Gastrocnemius medialis (tissue), 4 donors: ENCODE measurements around the gene ANO9. TPM values are rescaled to one million over a fixed set of nuclear protein-coding genes. Genes with fewer than 3 reads are reported as not detected.
A peak's percentile ranks its signal among the peaks of the same experiment; 100 is the strongest.

ENCODE experiments used
- ATAC-seq, 2 donors: fragments of 150-250 bp; one replicate each; pipeline ENCODE4 v1.9.1; 2016
- DNase-seq, 2 donors: peaks; one replicate each; pipeline ENCODE4 v3.0.0-alpha.2; 2019
- H3K27ac ChIP-seq, 4 donors: fragments of 200-600 bp; sonication (generic); 1 replicate in 1 of 4; 2 replicates in 3 of 4; pipeline ENCODE4 v1.5.1; 2016 to 2018; ENCODE audit warnings: mild to moderate bottlenecking in 2 of 4, moderate library complexity in 1 of 4
- H3K27me3 ChIP-seq, 3 donors: fragments of 200-600 bp; sonication (generic) in 2 of 3; 1 replicate in 1 of 3; 2 replicates in 2 of 3; pipeline versions ENCODE4 v1.5.1 to v1.6.0; 2016 to 2019; ENCODE audit warnings: mild to moderate bottlenecking in 1 of 3, moderate library complexity in 1 of 3
- H3K36me3 ChIP-seq, 2 donors: fragments of 200-600 bp; sonication (generic) in 1 of 2; one replicate each; pipeline ENCODE4 v1.5.1; 2017 to 2018
- H3K4me1 ChIP-seq, 2 donors: fragments of 200-600 bp; sonication (generic) in 1 of 2; one replicate each; pipeline ENCODE4 v1.5.1; 2016 to 2017; ENCODE audit warnings: mild to moderate bottlenecking in 2 of 2
- H3K4me3 ChIP-seq, 4 donors: fragments of 200-600 bp; sonication (generic) in 3 of 4; 1 replicate in 1 of 4; 2 replicates in 3 of 4; pipeline ENCODE4 v1.5.1; 2016 to 2019; ENCODE audit warnings: mild to moderate bottlenecking in 2 of 4
- H3K9me3 ChIP-seq, 3 donors: fragments of 200-600 bp; sonication (generic) in 2 of 3; 1 replicate in 1 of 3; 2 replicates in 2 of 3; pipeline ENCODE4 v1.5.1; 2016 to 2019
- POLR2A ChIP-seq, 2 donors: fragments of 450-650 bp; IDR thresholded peaks; one replicate each; pipeline ENCODE4 v1.6.1; 2017; ENCODE audit warnings: antibody characterized with exemption in 2 of 2, mild to moderate bottlenecking in 2 of 2, moderate library complexity in 2 of 2
- in situ Hi-C, 4 donors: fragments of 200-750 bp; cut with MboI; loops; one replicate each; pipeline versions ENCODE4 v1.15.0 to v1.8.0; 2017; ENCODE audit warnings: low sequenced_read_pairs in 4 of 4
- intact Hi-C: fragments of 100-400 bp; cut with DNase I; formaldehyde crosslinking; loops from one replicate; pipeline ENCODE4 v1.15.1; 2023; ENCODE audit warnings: low total_unique reads
- total RNA-seq, 4 donors: library from RNA; depleted of rRNA; stranded (reverse); fragments of >200 nt; gene quantifications; one replicate each; pipeline versions ENCODE4 v1.1.0 to v1.2.3, GENCODE V29; 2016
- TF ChIP-seq, protein P1 (sequence below), 5 experiments: fragments of 450-650 bp in 3 of 5; fragments of 200-600 bp in 2 of 5; sonication (generic) in 2 of 5; IDR thresholded peaks in 4 of 5; conservative IDR thresholded peaks in 1 of 5; 1 replicate in 4 of 5; 2 replicates in 1 of 5; pipeline ENCODE4 v1.5.1; 2016 to 2019; ENCODE audit warnings: antibody characterized with exemption in 5 of 5, mild to moderate bottlenecking in 3 of 5, moderate library complexity in 3 of 5

ANO9 gene
- total RNA-seq, 4 donors from 2014 or later, result 0.23 to 0.41 TPM; not detected in 2

DNA sequence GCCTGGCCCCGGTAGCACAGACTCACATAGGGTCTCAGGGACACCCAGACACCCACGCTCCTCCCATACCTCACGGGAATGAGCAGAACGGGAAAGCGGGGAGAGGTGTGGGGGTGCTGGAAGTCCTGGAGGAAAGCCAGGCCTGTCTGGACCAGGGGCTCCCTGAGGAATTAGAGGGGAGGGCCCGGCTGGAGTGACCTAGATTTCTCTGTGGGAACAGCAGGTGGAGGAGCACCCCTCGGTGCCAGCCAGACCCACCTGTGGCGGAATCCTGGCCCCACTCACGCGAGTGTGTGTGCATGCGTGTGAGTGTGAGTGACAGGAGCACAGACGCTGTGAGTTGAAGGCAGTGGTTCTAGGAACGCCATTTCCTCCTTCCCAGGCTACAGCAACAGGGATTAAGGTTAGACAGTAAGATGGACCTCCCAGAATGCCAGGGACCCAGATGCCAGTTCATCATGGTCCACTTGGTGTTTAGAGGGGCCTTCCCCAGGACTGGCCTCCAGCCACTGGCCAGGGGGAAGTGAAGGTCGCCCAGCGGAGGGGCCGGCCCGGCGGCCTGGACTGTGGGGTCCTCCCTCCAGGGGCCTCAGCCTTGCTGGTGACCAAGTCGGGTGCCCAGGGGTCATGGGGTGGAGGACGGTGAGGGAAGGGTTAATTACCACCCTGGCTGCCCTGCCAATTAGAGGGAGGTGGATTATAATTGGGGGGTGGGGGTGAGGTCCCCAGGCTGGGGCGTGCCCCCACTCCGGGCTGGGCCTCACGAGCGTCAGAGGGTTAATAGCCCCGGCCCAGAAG is 46.8 kb downstream of the ANO9 start:
- intact Hi-C loops, result no loop called here
- DNase-seq (no peak), ATAC-seq (no peak)
- in situ Hi-C loops, result no loop called here
- Histone ChIP-seq H3K27ac (no peak overlapping the region), H3K36me3 (no peaks in the 10 kb centered on the region), H3K4me1 (peaks cover 0 to 4% of the 10 kb centered on the region in 2 donors), H3K27me3 (peaks cover 10 to 53% (median 25%) of the 10 kb centered on the region in 3 donors), H3K9me3 (no peaks in the 10 kb centered on the region), H3K4me3 (no peak overlapping the region)
- TF ChIP-seq POLR2A (IDR thresholded peaks at IDR 0.05), result no peak
- TF ChIP-seq, protein P1, sequence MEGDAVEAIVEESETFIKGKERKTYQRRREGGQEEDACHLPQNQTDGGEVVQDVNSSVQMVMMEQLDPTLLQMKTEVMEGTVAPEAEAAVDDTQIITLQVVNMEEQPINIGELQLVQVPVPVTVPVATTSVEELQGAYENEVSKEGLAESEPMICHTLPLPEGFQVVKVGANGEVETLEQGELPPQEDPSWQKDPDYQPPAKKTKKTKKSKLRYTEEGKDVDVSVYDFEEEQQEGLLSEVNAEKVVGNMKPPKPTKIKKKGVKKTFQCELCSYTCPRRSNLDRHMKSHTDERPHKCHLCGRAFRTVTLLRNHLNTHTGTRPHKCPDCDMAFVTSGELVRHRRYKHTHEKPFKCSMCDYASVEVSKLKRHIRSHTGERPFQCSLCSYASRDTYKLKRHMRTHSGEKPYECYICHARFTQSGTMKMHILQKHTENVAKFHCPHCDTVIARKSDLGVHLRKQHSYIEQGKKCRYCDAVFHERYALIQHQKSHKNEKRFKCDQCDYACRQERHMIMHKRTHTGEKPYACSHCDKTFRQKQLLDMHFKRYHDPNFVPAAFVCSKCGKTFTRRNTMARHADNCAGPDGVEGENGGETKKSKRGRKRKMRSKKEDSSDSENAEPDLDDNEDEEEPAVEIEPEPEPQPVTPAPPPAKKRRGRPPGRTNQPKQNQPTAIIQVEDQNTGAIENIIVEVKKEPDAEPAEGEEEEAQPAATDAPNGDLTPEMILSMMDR (IDR thresholded peaks at IDR 0.05 in 4 of 5, conservative IDR thresholded peaks at IDR 0.05 in 1 of 5), result no peak

DNA sequence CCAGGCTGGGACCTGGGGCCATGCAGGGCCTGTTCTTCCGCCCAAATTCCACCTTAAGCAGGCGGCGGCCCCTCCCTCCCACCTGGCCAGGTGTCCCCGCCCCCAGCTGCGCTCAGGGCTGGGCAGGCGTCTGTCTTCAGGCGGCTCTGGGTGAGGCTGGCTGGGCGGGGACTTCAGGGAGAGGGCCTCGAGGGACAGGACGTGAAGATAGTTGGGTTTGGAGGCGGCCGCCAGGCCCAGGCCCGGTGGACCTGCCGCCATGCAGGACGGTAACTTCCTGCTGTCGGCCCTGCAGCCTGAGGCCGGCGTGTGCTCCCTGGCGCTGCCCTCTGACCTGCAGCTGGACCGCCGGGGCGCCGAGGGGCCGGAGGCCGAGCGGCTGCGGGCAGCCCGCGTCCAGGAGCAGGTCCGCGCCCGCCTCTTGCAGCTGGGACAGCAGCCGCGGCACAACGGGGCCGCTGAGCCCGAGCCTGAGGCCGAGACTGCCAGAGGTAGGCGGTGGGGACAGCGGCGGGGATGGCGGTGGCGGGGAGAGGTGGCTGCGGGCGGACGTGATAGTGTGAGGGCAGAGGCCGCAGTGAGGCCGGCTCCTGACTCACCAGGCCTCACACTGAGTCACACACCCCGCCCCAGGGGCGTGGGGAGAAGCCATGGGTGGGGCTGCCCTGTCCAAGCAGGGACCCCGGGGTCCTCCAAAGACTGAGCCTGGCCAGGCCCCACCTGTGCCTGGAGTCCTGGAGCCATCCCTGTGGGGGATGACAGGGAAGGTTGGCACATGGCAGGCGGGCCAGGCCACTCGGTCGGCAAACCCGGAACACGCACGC is 47.6 kb downstream of the ANO9 start, which contains the start of gene PKP3:
Gene PKP3, plus strand, starts transcription at position 176 of the 824 bp plus-strand sequence. Its CDS starts 84 bp downstream, at position 260.
- no peak for TF ChIP-seq POLR2A (IDR thresholded peaks at IDR 0.05)
- TF ChIP-seq, protein P1 (IDR thresholded peaks at IDR 0.05 in 4 of 5, conservative IDR thresholded peaks at IDR 0.05 in 1 of 5), result no peak
- Histone ChIP-seq H3K4me3 (no peak within 1 kb of the TSS), H3K36me3 (no peaks in the 10 kb centered on the region), H3K9me3 (no peaks in the 10 kb centered on the region), H3K4me1 (peaks cover 0 to 4% of the 10 kb centered on the region in 2 donors), H3K27ac (peak within 1 kb of the TSS in 1 of 4 donors; percentile 34), H3K27me3 (peaks cover 10 to 46% (median 19%) of the 10 kb centered on the region in 3 donors)
- intact Hi-C loops, result no loop called here
- ATAC-seq, result peak in 1 of 2 donors; percentile 27
- in situ Hi-C loops, result no loop called here
- no peak for DNase-seq

DNA sequence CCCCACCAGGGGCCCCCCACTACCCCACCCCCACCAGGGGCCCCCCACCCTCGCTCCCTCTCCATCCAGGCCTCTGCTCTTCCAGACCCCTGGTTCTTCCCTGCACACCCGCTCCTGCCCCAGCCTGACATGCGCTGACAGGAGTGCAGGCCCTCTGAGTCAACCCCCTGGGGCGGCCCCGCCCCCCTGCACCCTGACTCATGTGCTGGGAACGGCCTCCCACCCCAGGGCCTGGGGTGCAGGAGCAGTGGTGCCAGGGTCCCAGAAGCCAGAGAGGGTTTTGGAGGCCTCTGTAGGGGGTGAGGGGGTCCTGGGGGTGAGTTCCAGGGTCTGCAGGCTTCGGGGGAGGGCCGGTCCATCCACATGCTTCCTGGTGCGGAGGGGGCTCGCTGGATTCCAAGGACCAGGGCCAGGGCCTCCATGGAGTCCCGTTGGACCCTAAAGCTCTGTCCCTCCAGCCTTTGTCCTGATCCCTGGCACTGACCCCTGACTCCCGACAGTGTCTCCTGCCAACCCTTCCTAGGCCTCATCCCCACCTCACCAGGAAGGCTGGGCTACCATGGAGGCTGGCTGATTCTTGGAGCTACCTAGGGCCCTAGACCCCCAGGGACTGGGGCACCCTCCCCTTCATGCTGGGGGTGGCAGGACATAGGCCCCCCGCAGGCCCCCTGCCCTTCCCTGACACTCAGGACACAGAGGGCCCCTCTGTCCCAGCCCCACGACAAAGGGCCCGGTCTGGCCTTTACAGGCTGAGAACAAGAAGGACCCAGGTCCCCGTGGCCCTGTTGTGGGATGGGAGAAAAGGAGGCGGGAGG is 48.4 kb downstream of the ANO9 start:
- no peak overlapping the region for H3K4me3 ChIP-seq
- intact Hi-C loops (no loop called here), in situ Hi-C loops (no loop called here)
- H3K27ac ChIP-seq, result peak overlapping the region in 1 of 4 donors; percentile 34
- H3K36me3 ChIP-seq, result no peaks in the 10 kb centered on the region
- H3K27me3 ChIP-seq, result peaks cover 10 to 42% (median 16%) of the 10 kb centered on the region in 3 donors
- ATAC-seq (no peak), DNase-seq (no peak)
- peaks cover 0 to 4% of the 10 kb centered on the region in 2 donors for H3K4me1 ChIP-seq
- TF ChIP-seq POLR2A (IDR thresholded peaks at IDR 0.05), result no peak
- TF ChIP-seq, protein P1 (IDR thresholded peaks at IDR 0.05 in 4 of 5, conservative IDR thresholded peaks at IDR 0.05 in 1 of 5), result no peak
- no peaks in the 10 kb centered on the region for H3K9me3 ChIP-seq

DNA sequence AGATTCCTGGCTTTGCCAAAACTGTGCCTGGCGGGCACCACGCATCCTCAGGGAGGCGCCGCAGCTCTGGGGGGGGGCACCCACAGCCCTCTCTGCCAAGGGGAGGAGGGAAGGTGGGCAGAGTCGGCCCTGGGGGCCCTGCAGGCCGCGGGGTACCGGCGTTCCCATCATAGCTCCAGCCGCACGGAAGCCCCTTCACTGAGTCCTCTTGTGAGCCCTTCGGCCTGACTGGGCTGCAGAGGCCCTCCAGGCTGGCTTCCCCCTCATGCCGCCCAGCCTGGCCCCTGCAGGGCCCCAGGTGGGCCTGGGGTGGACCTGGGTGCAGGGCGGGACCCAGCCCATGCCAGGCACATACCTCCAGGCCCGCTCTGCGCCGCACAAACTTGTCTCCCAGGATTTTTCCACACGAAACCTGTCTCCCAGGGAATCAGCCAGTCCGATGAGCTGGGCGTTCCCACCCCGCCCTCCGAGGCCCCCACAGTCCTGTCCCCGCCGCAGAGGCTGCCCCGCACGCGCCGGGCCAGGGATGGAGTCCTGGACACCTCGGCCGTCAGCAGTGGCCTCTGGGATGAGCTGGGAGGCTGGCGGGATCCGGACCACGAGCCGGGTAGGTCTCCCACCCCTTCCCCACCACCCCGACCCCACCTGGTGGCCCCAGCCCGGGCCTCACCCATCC is 49.6 kb downstream of the ANO9 start:
- ATAC-seq (no peak), DNase-seq (no peak)
- in situ Hi-C loops, result no loop called here
- Histone ChIP-seq H3K4me1 (peaks cover 0 to 4% of the 10 kb centered on the region in 2 donors), H3K36me3 (no peaks in the 10 kb centered on the region), H3K9me3 (no peaks in the 10 kb centered on the region), H3K27me3 (peaks cover 10 to 37% (median 12%) of the 10 kb centered on the region in 3 donors), H3K4me3 (no peak overlapping the region), H3K27ac (no peak overlapping the region)
- intact Hi-C loops, result no loop called here
- TF ChIP-seq, protein P1 (IDR thresholded peaks at IDR 0.05 in 4 of 5, conservative IDR thresholded peaks at IDR 0.05 in 1 of 5), result no peak
- no peak for TF ChIP-seq POLR2A (IDR thresholded peaks at IDR 0.05)
